Ishikawa (cell line): ENCODE measurements around the gene LRFN3.

Source experiments
- CEBPB ChIP-seq: IDR thresholded peaks from 2 replicates; pipeline ENCODE4 v1.6.1; 2012
- CREB1 ChIP-seq: IDR thresholded peaks from 2 replicates; pipeline ENCODE4 v1.6.1; 2012; ENCODE audit warnings: low read depth
- EGR1 ChIP-seq: IDR thresholded peaks from 2 replicates; pipeline ENCODE4 v1.6.1; 2012
- EP300 ChIP-seq: IDR thresholded peaks from 2 replicates; pipeline ENCODE4 v1.6.1; 2012; ENCODE audit warnings: borderline replicate concordance
- FOXM1 ChIP-seq: IDR thresholded peaks from 2 replicates; pipeline ENCODE4 v1.6.1; 2012; ENCODE audit warnings: low read depth, borderline replicate concordance
- NFIC ChIP-seq: IDR thresholded peaks from 2 replicates; pipeline ENCODE4 v1.6.1; 2012
- RAD21 ChIP-seq: IDR thresholded peaks from 2 replicates; pipeline ENCODE4 v1.6.1; 2012; ENCODE audit warnings: low read depth
- TAF1 ChIP-seq: IDR thresholded peaks from 2 replicates; pipeline ENCODE4 v1.6.1; 2012; ENCODE audit warnings: low read depth, mild to moderate bottlenecking
- TCF12 ChIP-seq: IDR thresholded peaks from 2 replicates; pipeline ENCODE4 v1.6.1; 2012; ENCODE audit warnings: low read depth
- TEAD4 ChIP-seq: IDR thresholded peaks from 2 replicates; pipeline ENCODE4 v1.6.1; 2012
- YY1 ChIP-seq: IDR thresholded peaks from 2 replicates; pipeline ENCODE4 v1.6.1; 2012; ENCODE audit warnings: low read depth
- ZBTB7A ChIP-seq: IDR thresholded peaks from 2 replicates; pipeline ENCODE4 v1.6.1; 2012; ENCODE audit warnings: low read depth
- TF ChIP-seq, protein P1 (sequence below): IDR thresholded peaks from 2 replicates; pipeline ENCODE4 v1.6.1; 2012
- TF ChIP-seq, protein P2 (sequence below): IDR thresholded peaks from 2 replicates; pipeline ENCODE4 v1.6.1; 2012; ENCODE audit warnings: low read depth, mild to moderate bottlenecking
- TF ChIP-seq, protein P3 (sequence below): IDR thresholded peaks from 2 replicates; pipeline ENCODE4 v1.6.1; 2012

The LRFN3 gene

DNA sequence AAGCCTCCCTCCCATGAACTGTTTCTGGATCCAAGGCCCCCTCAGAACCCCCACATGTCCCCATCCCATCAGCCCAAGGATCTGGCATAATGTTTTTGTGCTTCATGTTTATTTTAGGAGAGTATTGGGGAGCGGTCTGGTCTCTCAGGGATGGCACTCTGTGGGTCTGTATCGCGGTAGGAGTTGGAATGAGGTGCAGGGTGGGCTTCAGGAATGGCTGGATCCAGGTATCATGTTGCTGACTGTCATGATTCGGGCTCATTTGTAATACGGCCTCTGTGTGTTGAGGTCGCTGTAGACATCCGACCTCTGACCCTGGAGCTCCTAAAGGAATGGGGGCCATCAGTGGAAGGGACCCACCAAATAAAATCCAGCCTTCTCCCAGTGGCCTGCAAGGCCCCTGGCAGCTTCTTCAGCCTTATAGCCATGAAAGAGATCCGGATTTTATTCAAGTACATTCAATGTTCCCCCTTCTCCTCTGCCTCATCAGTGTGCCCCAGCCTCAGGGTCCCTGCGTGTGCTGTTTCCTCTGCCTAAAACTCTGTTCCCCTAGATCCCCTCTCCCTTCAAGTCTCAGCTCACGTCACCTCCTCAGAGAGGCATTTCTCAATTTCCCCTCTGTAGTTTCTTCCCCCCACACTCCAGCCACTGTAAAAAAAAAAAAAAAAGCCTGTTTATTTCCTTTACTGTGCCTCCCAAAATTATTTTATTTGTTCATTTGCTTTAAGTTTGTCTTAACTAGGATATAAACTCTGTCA, 31.7 kb upstream of the LRFN3 start:
- TF ChIP-seq, protein P1, sequence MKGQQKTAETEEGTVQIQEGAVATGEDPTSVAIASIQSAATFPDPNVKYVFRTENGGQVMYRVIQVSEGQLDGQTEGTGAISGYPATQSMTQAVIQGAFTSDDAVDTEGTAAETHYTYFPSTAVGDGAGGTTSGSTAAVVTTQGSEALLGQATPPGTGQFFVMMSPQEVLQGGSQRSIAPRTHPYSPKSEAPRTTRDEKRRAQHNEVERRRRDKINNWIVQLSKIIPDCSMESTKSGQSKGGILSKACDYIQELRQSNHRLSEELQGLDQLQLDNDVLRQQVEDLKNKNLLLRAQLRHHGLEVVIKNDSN = no peak
- TF ChIP-seq EGR1 = no peak
- TF ChIP-seq FOXM1 = no peak
- no peak for TF ChIP-seq YY1
- no peak for TF ChIP-seq ZBTB7A
- TF ChIP-seq, protein P2, sequence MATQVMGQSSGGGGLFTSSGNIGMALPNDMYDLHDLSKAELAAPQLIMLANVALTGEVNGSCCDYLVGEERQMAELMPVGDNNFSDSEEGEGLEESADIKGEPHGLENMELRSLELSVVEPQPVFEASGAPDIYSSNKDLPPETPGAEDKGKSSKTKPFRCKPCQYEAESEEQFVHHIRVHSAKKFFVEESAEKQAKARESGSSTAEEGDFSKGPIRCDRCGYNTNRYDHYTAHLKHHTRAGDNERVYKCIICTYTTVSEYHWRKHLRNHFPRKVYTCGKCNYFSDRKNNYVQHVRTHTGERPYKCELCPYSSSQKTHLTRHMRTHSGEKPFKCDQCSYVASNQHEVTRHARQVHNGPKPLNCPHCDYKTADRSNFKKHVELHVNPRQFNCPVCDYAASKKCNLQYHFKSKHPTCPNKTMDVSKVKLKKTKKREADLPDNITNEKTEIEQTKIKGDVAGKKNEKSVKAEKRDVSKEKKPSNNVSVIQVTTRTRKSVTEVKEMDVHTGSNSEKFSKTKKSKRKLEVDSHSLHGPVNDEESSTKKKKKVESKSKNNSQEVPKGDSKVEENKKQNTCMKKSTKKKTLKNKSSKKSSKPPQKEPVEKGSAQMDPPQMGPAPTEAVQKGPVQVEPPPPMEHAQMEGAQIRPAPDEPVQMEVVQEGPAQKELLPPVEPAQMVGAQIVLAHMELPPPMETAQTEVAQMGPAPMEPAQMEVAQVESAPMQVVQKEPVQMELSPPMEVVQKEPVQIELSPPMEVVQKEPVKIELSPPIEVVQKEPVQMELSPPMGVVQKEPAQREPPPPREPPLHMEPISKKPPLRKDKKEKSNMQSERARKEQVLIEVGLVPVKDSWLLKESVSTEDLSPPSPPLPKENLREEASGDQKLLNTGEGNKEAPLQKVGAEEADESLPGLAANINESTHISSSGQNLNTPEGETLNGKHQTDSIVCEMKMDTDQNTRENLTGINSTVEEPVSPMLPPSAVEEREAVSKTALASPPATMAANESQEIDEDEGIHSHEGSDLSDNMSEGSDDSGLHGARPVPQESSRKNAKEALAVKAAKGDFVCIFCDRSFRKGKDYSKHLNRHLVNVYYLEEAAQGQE = no peak
- TF ChIP-seq TAF1 = no peak
- TF ChIP-seq CEBPB = no peak
- no peak for TF ChIP-seq TCF12
- no peak for TF ChIP-seq TEAD4
- no peak for TF ChIP-seq NFIC
- TF ChIP-seq, protein P3, sequence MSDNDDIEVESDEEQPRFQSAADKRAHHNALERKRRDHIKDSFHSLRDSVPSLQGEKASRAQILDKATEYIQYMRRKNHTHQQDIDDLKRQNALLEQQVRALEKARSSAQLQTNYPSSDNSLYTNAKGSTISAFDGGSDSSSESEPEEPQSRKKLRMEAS = no peak
- no peak for TF ChIP-seq CREB1
- TF ChIP-seq EP300 = no peak
- no peak for TF ChIP-seq RAD21

DNA sequence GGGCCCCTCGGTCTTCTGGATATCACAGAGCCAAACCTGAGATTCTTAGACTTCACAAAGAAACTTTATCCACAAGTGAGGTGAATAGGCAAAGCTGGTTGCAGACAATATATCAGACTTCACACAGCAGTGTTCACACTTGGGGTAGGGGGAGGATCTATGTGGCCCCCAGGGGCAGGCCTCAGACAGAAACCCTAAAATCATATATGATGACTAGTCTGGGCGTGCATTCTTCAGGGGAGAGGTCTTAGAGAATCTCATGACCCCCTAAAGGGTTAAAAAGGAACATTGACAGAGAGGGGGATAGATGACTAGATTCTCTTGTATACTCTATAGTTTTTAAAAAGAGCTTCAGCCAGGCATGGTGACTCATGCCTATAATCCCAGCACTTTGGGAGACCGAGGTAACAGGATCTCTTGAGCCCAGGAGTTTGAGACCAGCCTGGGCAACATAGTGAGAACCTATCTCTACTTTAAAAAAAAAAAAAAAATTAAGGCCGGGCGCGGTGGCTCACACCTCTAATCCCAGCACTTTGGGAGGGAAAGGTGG, 30.9 kb upstream of the LRFN3 start:
- TF ChIP-seq TEAD4 (no peak), TAF1 (no peak), YY1 (no peak), RAD21 (no peak), EGR1 (no peak), TCF12 (no peak), FOXM1 (no peak), EP300 (no peak), CEBPB (no peak)
- TF ChIP-seq, protein P2 = no peak
- TF ChIP-seq, protein P1 = no peak
- TF ChIP-seq, protein P3 = no peak

DNA sequence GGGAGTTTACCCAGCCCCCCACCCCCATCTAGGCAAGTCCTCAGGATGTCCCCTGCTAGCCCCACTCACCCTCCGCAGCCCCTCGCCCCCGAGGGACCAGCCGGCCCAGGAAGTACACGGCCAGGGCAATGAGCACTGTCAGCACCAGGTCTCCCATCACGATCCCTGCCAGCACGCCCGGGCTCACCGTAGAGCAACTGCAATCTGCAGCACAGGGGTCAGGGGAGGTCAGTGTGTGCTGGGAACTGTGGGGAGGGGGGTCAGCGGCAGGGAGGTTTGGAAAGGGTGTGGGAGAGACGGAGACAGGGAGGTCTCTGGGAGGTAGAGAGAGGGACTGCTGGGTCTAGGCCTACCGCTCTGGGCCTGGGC, 28.8 kb upstream of the LRFN3 start:
- TF ChIP-seq, protein P3 = no peak
- TF ChIP-seq RAD21 (no peak), TAF1 (no peak), CEBPB (no peak), TCF12 (no peak), EP300 (no peak), NFIC (no peak), CREB1 (no peak), EGR1 (no peak)
- TF ChIP-seq, protein P2 = no peak

DNA sequence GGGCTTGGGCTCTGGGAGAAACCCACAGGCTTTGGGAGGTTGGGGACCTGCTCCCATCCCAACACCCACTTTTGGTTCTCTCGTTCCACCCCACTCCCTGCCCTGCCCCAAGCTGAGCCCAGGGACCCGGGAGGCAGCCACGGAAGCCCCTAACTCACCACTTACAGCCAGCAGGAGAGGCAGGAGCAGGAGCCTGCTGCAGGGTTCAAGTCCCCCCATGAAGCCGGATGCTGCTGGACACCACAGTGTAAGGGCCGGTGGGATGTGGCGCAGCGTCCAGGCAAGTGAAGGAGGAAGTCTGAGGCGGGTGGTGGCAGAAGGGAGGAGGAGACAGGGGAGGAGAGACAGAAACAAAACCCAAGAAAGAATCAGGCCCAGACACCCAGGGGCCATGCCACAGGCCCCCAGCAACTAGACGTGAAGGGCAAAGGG, 28.1 kb upstream of the LRFN3 start, which contains the start of gene TYROBP:
Gene TYROBP, minus strand, starts transcription at position 286 of the 432 bp plus-strand sequence. Its CDS starts 67 bp downstream, at position 219.
- TF ChIP-seq EP300 (no peak), RAD21 (no peak), TEAD4 (no peak)
- TF ChIP-seq, protein P1 = no peak
